Measurements from ENCODE around the gene LZTR1. TPM values are rescaled to one million over a fixed set of nuclear protein-coding genes. Genes with fewer than 3 reads are reported as not detected.
"Not testable (repeated sequence)": the region's sequence is repeated elsewhere in the genome, so short reads cannot be mapped to it uniquely, and the experiment has no call there.

The LZTR1 gene
- total RNA-seq, 2 donors from 2014 or later = 31.6 to 61.7 TPM

DNA sequence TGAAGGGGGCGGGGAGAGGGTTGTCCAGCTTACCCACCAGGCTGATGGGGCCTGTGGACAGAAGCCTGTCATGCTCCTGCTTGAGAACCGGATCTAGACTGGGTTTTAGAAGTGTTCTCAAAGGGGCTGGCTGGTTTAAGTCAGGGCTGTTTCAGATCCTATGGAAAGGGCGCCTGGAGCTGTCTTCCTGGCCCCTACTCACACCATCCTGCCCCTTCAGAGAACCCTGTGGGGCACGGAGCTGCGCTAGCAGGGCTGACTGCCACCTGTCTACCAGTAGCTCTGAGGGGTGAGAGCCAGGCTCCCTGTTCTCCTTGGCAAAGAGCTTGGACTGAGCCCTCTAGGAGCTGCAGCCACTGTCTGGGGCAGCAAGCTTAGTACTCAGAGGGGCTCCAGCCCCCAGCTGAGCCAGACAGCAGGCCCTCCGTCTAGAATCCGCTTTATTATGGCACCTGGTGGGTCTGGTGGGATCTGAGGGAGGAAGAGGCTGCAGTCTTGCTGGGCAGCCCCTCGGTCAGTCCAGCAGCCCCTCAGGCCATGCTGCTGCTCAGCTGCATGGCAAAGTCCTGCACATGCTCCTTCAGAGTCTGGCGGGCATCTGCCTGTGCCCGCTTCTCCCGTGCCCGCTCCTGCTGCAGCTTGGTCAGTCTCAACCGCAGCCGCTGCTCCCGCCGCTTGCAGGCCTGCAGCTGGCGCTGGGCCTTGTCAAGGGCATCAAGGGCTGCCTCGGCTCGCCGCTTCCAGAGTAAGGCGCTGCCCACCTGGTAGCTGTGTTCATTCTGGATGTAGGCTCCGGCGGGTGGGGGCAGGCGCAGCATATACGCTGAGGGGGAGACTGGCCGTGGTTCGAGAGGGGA, 17.5 kb downstream of the LZTR1 start:
- intact Hi-C loops (cut with DNase I) = no loop called here
- Histone ChIP-seq H3K9me3 (no peaks in the 10 kb centered on the region), H3K36me3 (peaks cover 12% of the 10 kb centered on the region), H3K4me1 (peaks cover 20% of the 10 kb centered on the region), H3K4me3 (no peak overlapping the region), H3K27ac (no peak overlapping the region), H3K27me3 (no peaks in the 10 kb centered on the region), H3K9ac (ENCODE audit: low read depth in 2 of 2, low read length in 2 of 2) (no peak overlapping the region)
- no peak for DNase-seq
- TF ChIP-seq CTCF (IDR thresholded peaks at IDR 0.05) = no peak

DNA sequence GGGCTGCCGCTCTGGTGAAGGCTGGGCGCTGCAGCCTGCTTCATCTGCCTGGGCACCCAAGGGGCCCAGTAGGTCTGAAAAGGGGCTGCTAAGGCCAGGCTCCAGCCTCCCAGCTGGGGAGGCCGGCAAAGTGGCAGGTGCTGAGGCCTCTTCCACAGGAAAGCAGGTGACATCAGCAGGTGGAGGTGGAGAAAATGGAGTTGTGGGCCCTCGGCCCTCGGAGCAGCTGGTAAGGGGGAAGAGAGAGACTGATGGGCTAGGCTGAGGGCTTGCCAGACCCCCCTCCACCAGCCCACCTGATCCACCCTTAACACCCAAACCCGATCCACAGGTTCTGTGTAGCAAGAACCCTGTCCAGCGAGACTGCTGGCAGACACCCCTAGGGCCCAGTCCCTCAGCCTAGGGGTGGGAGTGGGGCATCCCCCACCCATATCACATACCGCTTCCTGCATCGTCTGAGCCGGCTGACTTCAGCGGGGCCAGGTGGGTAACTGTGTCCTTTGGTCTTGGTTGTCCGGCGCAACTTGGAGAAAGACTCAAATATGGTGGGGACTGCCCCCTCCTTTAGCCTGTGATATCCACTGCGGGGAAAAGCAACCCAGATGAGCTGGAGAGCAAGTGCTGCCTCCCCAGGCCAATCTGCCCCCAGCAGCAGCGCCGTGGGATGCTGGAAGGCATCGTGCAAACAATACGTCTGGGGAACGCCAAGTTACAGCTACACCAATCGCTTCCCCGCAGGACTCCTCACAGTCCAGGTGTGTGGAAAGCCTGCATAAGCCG, 18.3 kb downstream of the LZTR1 start:
- peak overlapping the region; percentile 68 for H3K4me3 ChIP-seq

DNA sequence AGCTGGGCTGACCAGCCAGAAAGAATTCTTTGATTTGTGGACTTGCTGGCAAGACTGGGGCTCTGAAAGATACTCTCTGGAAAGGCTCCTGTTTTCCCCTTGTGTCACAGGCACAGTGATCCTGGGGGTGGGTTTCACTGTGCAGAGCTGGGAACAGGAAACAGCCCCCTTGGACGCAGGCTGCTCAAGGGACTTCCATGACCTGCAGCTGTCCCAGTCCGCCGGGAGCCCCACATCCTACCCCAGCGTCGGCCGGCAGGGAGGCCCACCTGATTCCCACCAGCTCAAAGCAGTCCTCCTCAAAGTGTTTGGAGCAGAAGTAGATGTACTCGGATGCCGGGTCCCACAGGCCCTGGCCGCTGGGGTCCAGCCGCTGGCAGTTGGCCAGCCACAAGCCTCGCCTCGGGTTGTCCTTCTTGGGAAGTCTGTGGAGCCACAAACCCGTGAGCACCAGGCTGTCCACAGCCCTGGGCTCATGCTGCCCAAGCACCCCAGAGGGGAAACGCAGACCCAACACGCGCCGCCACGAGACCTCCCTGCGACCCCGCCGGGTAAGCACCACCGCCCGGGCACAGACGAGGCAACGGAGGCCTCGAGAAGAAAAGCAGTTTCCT, 19.0 kb downstream of the LZTR1 start:
- no peak for TF ChIP-seq CTCF (IDR thresholded peaks at IDR 0.05)
- H3K9me3 ChIP-seq = no peaks in the 10 kb centered on the region
- no peak for DNase-seq
- no peaks in the 10 kb centered on the region for H3K27me3 ChIP-seq
- peak overlapping the region; percentile 68 for H3K4me3 ChIP-seq
- peaks cover 20% of the 10 kb centered on the region for H3K4me1 ChIP-seq
- intact Hi-C loops (cut with DNase I) = no loop called here
- peak overlapping the region; percentile 76 to 93 for H3K9ac ChIP-seq (ENCODE audit: low read depth in 2 of 2, low read length in 2 of 2)
- peak overlapping the region; percentile 99 for H3K27ac ChIP-seq
- peaks cover 12% of the 10 kb centered on the region for H3K36me3 ChIP-seq

More for the DNA sequence above, 18.3 kb downstream of the LZTR1 start:
- TF ChIP-seq CTCF (IDR thresholded peaks at IDR 0.05) = no peak
- DNase-seq = no peak
- H3K36me3 ChIP-seq = peaks cover 12% of the 10 kb centered on the region
- H3K9me3 ChIP-seq = no peaks in the 10 kb centered on the region
- H3K4me1 ChIP-seq = peaks cover 20% of the 10 kb centered on the region
- no peaks in the 10 kb centered on the region for H3K27me3 ChIP-seq
- peak overlapping the region; percentile 76 to 93 for H3K9ac ChIP-seq (ENCODE audit: low read depth in 2 of 2, low read length in 2 of 2)
- intact Hi-C loops (cut with DNase I) = no loop called here
- H3K27ac ChIP-seq = no peak overlapping the region

GRCh38 chr22:21001601-21002325, 19.7 kb downstream of the LZTR1 start, which contains the start of gene THAP7:
THAP7 (minus strand) TSS chr22:21002118; CDS start chr22:21001911, 207 bp downstream.
- Histone ChIP-seq H3K27ac (peak within 1 kb of the TSS; percentile 99), H3K9me3 (no peaks in the 10 kb centered on the region), H3K4me1 (peaks cover 20% of the 10 kb centered on the region), H3K9ac (ENCODE audit: low read depth in 2 of 2, low read length in 2 of 2) (peak within 1 kb of the TSS; percentile 76 to 93), H3K36me3 (peaks cover 12% of the 10 kb centered on the region), H3K4me3 (peak within 1 kb of the TSS; percentile 68), H3K27me3 (no peaks in the 10 kb centered on the region)
- intact Hi-C loops (cut with DNase I) = no loop called here
- no peak for TF ChIP-seq CTCF (IDR thresholded peaks at IDR 0.05)
- DNase-seq = peak; percentile 96

- Histone ChIP-seq H3K9ac (ENCODE audit: low read depth in 2 of 2, low read length in 2 of 2) (peak overlapping the region in 1 of 2 donors; percentile 67), H3K4me1 (peaks cover 20% of the 10 kb centered on the region), H3K4me3 (no peak overlapping the region), H3K9me3 (no peaks in the 10 kb centered on the region), H3K27ac (peak overlapping the region; percentile 4), H3K27me3 (no peaks in the 10 kb centered on the region), H3K36me3 (peaks cover 12% of the 10 kb centered on the region)
- intact Hi-C loops (cut with DNase I) = no loop called here
- peak; percentile 55 for DNase-seq
- TF ChIP-seq CTCF (IDR thresholded peaks at IDR 0.05) = no peak
Observed at GRCh38 chr22:21003782-21004181, 21.7 kb downstream of the LZTR1 start.

- DNase-seq; H3K9me3 ChIP-seq; H3K4me3 ChIP-seq; H3K36me3 ChIP-seq; H3K4me1 ChIP-seq; intact Hi-C loops (cut with DNase I); H3K27me3 ChIP-seq; H3K27ac ChIP-seq; H3K9ac ChIP-seq (ENCODE audit: low read depth in 2 of 2, low read length in 2 of 2): not testable (repeated sequence)
Observed at GRCh38 chr22:21009208-21009607, 27.1 kb downstream of the LZTR1 start.
